ENCODE data around the gene PPP3CA. TPM values are rescaled to one million over a fixed set of nuclear protein-coding genes. Genes with fewer than 3 reads are reported as not detected.

Gene PPP3CA
- total RNA-seq, 2 donors from 2014 or later = 36.6 to 39.2 TPM

DNA sequence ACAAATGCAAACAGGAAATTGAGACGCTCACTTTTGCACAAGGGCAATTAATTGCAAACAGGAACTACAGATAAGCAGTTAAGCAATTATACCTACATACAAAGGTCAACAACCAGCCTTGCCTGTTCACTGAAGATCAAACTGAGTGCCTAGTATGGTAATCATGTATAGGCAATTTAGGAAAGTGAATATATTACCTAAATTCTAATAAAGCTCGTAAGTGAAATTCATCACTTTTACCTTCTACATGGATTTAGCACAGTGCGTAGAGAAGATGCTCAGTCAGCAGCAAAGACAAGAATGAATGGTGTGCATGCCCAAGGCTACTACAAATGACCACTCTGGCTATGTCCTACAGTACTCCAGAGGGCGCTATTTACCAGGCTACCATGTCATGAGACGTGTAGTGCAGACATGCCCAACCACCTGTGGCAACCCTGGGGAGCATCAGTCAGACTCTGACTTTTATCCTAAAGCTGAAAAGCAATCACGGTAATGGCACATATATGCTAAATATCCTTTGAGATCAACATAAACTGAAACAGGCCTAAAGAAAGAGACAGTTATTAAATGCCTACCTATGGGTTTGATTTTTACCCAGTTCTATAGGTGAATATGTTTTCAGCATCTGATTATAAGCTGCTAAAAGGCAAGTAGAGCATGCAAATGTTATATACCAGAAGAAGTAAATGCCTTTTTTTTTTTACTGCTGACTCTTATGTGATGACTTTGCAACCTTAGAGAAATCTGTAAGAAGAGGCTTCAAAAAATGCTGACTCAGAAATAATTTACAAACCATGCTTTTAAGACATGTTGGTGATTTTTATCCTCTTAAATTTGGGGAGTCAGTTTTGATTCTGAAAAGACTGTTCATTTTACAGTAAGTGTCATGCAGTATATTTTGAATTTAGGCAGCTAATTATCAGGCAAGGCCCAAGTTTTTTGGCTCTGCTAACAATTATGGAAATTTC, 178.0 kb downstream of the PPP3CA start:
- TF ChIP-seq, protein P1, sequence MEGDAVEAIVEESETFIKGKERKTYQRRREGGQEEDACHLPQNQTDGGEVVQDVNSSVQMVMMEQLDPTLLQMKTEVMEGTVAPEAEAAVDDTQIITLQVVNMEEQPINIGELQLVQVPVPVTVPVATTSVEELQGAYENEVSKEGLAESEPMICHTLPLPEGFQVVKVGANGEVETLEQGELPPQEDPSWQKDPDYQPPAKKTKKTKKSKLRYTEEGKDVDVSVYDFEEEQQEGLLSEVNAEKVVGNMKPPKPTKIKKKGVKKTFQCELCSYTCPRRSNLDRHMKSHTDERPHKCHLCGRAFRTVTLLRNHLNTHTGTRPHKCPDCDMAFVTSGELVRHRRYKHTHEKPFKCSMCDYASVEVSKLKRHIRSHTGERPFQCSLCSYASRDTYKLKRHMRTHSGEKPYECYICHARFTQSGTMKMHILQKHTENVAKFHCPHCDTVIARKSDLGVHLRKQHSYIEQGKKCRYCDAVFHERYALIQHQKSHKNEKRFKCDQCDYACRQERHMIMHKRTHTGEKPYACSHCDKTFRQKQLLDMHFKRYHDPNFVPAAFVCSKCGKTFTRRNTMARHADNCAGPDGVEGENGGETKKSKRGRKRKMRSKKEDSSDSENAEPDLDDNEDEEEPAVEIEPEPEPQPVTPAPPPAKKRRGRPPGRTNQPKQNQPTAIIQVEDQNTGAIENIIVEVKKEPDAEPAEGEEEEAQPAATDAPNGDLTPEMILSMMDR (conservative IDR thresholded peaks at IDR 0.05) = peak; percentile 96
- Mint-ChIP-seq H3K36me3 (ENCODE audit: low read depth) (no peaks in the 10 kb centered on the region), H3K27me3 (ENCODE audit: insufficient read depth) (no peaks in the 10 kb centered on the region), H3K9me3 (no peaks in the 10 kb centered on the region), H3K4me3 (no peak overlapping the region), H3K4me1 (peaks cover 15% of the 10 kb centered on the region), H3K27ac (no peak overlapping the region)
- Histone ChIP-seq H3K36me3 (ENCODE audit: control insufficient read depth, insufficient read depth, low read length) (no peaks in the 10 kb centered on the region), H3K4me1 (ENCODE audit: control insufficient read depth, insufficient read depth, low read length) (no peaks in the 10 kb centered on the region), H3K9me3 (ENCODE audit: control insufficient read depth, low read length) (no peaks in the 10 kb centered on the region), H3K9ac (ENCODE audit: extremely low read depth, low read length, poor library complexity, severe bottlenecking) (no peak overlapping the region), H3K27ac (ENCODE audit: low read depth, low read length) (no peak overlapping the region), H3K27me3 (ENCODE audit: control insufficient read depth, insufficient read depth, low read length, poor library complexity, severe bottlenecking) (no peaks in the 10 kb centered on the region), H3K4me3 (ENCODE audit: low read length) (no peak overlapping the region)
- DNase-seq = peak; percentile 88
- 8 to 34% methylated on average over 2 to 6 of the region's 6 CpGs for WGBS, 2 experiments (ENCODE audit: insufficient coverage in 1 of 2, insufficient read length in 1 of 2)

DNA sequence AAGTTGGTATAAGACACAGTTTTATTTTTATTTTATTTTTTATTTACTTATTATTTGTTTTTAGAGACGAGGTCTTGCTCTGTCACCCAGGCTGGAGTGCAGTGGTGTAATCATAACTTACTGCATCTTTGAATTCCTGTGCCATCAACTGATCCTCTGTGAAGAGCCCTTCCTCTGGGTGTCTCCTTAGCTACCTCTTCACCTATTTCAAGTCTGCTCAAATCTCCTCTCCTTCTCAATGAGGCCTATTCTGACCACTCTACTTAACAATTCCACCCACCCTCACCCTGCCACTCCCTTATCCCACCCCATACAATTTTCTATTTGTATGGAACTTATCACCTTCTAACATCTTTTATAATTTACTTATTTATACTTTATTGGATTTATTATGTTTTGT, 183.4 kb downstream of the PPP3CA start:
- DNase-seq = no peak
- Mint-ChIP-seq H3K9me3 (no peaks in the 10 kb centered on the region), H3K4me1 (peaks cover 10% of the 10 kb centered on the region), H3K27ac (no peak overlapping the region), H3K4me3 (no peak overlapping the region), H3K36me3 (ENCODE audit: low read depth) (peaks cover 2% of the 10 kb centered on the region), H3K27me3 (ENCODE audit: insufficient read depth) (no peaks in the 10 kb centered on the region)
- TF ChIP-seq, protein P1 (conservative IDR thresholded peaks at IDR 0.05) = no peak
- no peak overlapping the region for H3K9ac ChIP-seq (ENCODE audit: extremely low read depth, low read length, poor library complexity, severe bottlenecking)
- no peaks in the 10 kb centered on the region for H3K4me1 ChIP-seq (ENCODE audit: control insufficient read depth, insufficient read depth, low read length)
- no peak overlapping the region for H3K4me3 ChIP-seq (ENCODE audit: low read length)
- H3K9me3 ChIP-seq (ENCODE audit: control insufficient read depth, low read length) = no peaks in the 10 kb centered on the region
- no peaks in the 10 kb centered on the region for H3K27me3 ChIP-seq (ENCODE audit: control insufficient read depth, insufficient read depth, low read length, poor library complexity, severe bottlenecking)
- 85% methylated on average over 1 of the region's 1 CpG; no CpG with 5 or more reads in 1 of the 2 experiments for WGBS, 2 experiments (ENCODE audit: insufficient coverage in 1 of 2, insufficient read length in 1 of 2)
- H3K36me3 ChIP-seq (ENCODE audit: control insufficient read depth, insufficient read depth, low read length) = no peaks in the 10 kb centered on the region
- H3K27ac ChIP-seq (ENCODE audit: low read depth, low read length) = no peak overlapping the region

DNA sequence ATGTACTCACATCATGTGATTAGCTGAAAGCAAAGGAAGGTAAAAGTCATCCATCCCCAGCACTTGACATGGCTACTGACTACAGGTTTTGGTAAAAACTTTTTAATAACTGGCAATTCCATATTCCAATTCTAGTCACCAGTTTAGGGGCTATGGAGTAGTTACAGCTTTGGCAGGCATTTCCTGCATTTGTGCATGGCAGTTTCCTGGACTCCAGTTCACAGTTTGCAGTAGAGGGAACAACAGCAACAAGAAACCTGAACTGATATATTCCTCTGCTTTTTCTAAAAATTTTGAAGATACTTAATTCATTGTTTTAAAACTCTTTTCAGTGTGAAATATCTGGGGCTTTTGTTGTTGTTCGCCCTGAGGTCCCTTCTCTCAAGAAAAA, 184.3 kb downstream of the PPP3CA start:
- H3K27me3 Mint-ChIP-seq (ENCODE audit: insufficient read depth) = no peaks in the 10 kb centered on the region
- H3K4me1 Mint-ChIP-seq = peaks cover 18% of the 10 kb centered on the region
- DNase-seq = no peak
- H3K36me3 Mint-ChIP-seq (ENCODE audit: low read depth) = peaks cover 2% of the 10 kb centered on the region
- no peaks in the 10 kb centered on the region for H3K36me3 ChIP-seq (ENCODE audit: control insufficient read depth, insufficient read depth, low read length)
- H3K4me3 ChIP-seq (ENCODE audit: low read length) = no peak overlapping the region
- no peak overlapping the region for H3K27ac ChIP-seq (ENCODE audit: low read depth, low read length)
- H3K27ac Mint-ChIP-seq = no peak overlapping the region
- 94% methylated on average over 1 of the region's 1 CpG; no CpG with 5 or more reads in 1 of the 2 experiments for WGBS, 2 experiments (ENCODE audit: insufficient coverage in 1 of 2, insufficient read length in 1 of 2)
- H3K4me1 ChIP-seq (ENCODE audit: control insufficient read depth, insufficient read depth, low read length) = no peaks in the 10 kb centered on the region
- H3K27me3 ChIP-seq (ENCODE audit: control insufficient read depth, insufficient read depth, low read length, poor library complexity, severe bottlenecking) = no peaks in the 10 kb centered on the region
- no peaks in the 10 kb centered on the region for H3K9me3 Mint-ChIP-seq
- TF ChIP-seq, protein P1 (conservative IDR thresholded peaks at IDR 0.05) = no peak
- H3K9me3 ChIP-seq (ENCODE audit: control insufficient read depth, low read length) = no peaks in the 10 kb centered on the region
- H3K9ac ChIP-seq (ENCODE audit: extremely low read depth, low read length, poor library complexity, severe bottlenecking) = no peak overlapping the region
- no peak overlapping the region for H3K4me3 Mint-ChIP-seq
